Jurkat, Clone E6-1 (cell line): ENCODE data around the gene LRP2. TPM values are rescaled to one million over a fixed set of nuclear protein-coding genes. Genes with fewer than 3 reads are reported as not detected.
"Not testable (repeated sequence)": the region's sequence is repeated elsewhere in the genome, so short reads cannot be mapped to it uniquely, and the experiment has no call there.

ENCODE experiments used
- DNase-seq: peaks from one replicate; pipeline ENCODE4 v3.0.0-alpha.2; 2011; ENCODE audit warnings: low read depth, low spot score
- H3K4me3 ChIP-seq: 2 replicates; pipeline ENCODE4 v1.5.1; 2011; ENCODE audit warnings: mild to moderate bottlenecking, low read length, control low read depth, moderate library complexity
- polyA plus RNA-seq: library from polyadenylated mRNA; unstranded; fragments of >200 nt; gene quantifications from one replicate; pipeline ENCODE4 v1.2.1, GENCODE V29; 2012; ENCODE audit warnings: missing spikeins; ENCODE audit not compliant: insufficient read length, insufficient read depth

The LRP2 gene
- polyA plus RNA-seq: 5.5 TPM

DNA sequence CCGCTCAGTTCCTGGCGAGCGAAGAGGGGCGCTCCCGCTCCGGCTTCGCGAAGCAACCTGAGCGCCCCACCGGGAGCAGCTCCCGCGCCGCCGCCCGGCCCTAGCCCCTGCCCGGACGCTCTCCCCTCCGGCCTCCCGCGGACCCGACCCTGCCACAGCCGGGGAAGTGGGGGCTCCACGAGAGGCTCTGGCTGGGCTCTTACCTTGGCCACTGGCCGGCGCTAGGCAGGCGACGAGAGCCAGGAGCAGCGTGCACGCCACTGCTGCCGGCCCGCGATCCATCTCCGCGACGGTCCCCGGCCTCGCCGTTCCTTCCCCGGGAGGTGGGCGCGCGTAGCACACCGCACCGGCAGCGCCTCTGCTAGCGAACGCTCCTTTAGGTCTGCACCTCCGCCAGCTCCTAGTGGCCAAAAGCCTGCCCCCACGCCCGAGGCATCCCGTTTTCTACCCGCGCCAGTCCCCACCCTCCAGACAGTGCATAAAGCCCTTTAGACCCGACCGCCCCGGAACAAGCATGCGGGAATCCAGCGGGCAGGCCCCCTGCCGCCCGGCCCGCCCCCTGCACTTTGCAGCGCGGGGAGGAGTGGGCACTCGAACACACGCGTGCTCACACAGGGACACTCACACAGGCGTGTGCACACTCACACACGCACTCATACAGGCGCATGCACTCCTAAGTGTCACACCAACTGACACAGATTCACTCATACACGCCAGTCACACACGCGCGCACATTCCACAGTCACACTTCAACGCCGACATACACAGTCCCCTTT is at the start of gene LRP2:
Gene LRP2 (minus strand): TSS at position 417 of the 776 bp plus-strand sequence. CDS start 135 bp downstream, at position 282.
- H3K4me3 ChIP-seq: peak within 1 kb of the TSS; percentile 52
- no peak for DNase-seq

DNA sequence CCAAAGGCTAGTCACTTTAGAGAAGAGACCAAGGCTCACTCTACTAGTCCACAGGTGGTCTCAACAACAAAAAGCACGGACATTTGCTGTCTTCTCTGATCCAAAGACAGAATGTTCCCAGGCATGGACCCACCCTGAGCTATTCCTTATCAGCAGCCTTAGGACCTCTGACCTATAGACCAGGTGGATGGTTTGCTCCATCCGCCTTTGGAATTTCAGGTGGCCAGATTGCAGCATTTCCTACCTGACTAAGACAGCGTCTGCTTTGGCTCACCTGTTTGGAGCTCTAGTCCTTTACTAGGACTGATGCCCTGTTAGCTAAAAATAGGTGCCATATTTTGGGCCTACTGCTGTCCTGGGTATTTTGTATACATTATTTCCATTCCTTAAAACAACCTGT is 44.6 kb upstream of the LRP2 start:
- no peak overlapping the region for H3K4me3 ChIP-seq
- no peak for DNase-seq

DNA sequence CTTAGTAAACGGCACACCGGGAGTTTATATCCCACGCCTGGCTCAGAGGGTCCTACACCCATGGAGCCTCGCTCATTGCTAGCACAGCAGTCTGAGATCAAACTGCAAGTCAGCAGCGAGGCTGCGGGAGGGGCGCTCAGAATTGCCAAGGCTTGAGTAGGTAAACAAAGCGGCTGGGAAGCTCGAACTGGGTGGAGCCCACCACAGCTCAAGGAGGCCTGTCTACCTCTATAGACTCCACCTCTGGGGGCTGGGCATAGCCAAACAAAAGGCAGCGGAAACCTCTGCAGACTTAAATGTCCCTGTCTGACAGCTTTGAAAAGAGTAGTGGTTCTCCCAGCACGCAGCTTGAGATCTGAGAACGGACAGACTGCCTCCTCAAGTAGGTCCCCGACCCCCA is 37.2 kb upstream of the LRP2 start:
- H3K4me3 ChIP-seq, DNase-seq: not testable (repeated sequence)

DNA sequence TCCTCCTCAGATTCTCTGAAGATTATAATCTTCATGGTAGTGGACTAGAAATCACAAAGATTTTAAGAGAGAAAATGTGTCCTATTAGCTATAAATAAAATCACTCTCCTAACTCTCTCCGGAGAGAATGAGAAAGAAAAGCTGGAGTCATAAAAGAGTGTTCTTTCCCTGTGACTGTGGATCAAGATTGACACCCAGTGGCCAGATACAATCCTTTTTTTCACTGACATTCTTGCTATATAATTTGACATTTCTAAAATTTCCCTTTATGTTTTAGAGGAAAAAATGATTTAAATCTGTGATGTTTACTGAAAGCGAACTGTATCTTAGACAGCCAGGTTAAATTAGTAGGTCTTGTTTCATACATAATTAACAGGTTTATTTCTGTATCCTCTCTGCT is 35.4 kb upstream of the LRP2 start:
- no peak for DNase-seq
- H3K4me3 ChIP-seq: no peak overlapping the region

DNA sequence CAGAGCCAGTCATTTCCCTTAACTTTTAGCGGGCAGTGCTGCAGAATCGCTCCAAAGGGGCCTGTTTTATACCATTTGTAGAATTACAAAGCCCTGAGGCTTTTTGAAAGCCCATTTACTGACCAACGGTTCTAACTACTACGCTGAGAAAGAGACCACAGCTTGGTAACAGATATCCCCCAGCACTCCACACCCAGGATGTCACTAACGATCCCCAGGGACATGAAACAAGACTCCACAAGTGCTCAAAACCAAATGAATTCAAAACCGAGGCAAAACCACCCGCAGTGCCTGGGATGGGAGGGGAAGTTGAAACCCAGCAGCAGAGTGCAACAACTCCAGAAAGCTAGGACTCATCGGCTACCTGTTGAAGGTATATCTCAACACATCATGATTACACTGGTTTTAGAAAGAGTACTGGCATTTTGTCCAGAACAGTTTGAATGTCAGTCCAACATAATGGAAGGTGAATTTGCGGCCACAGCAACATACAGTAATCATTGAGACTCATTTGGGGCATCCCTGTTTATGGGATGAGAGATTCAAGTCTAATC is 33.6 kb upstream of the LRP2 start:
- no peak overlapping the region for H3K4me3 ChIP-seq
- no peak for DNase-seq

DNA sequence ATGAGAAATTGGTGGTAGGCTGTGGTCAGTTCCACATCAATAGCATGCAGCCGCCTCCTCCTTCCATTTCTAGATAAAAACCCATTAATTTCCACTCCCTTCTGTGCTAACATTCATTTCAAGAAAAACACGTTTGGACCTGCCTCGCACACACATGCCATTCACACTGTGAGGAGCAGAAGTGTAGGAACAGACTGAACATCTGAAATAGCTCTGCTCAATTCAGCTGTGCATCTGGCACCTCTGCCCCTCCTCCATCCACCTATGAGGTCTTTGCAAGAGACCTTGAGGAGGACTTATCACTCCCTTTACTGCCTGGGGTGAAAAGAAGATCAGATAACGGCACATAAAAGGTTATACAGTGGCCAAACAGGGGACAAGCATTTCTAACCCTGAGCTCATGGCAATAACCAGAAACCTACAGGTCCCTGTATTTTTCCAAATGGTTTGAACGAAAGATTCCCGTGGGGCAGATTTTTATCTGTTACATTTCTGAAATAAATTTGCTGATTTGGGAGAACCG is 30.8 kb upstream of the LRP2 start:
- H3K4me3 ChIP-seq: no peak overlapping the region

DNA sequence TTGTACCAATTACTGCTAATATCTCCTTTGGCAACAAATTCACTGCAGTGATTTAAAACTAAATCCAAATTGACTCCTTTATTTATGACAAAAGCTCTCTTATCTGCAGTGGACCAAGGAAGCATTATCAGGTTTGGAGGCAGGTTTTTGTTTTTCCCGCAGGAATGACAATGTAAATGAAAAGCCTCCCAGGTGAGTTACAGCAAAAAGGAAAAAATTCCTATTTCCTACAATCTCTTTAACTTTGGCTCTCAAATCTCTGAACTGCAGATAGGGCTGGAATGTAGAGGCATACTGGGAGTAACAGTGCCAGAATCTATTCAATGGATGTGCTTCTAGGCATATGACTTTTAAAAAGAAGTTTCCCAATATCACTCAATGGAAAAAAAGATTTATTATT is 28.9 kb upstream of the LRP2 start:
- no peak overlapping the region for H3K4me3 ChIP-seq
- no peak for DNase-seq

More for the DNA sequence above, 30.8 kb upstream of the LRP2 start:
- no peak for DNase-seq

DNA sequence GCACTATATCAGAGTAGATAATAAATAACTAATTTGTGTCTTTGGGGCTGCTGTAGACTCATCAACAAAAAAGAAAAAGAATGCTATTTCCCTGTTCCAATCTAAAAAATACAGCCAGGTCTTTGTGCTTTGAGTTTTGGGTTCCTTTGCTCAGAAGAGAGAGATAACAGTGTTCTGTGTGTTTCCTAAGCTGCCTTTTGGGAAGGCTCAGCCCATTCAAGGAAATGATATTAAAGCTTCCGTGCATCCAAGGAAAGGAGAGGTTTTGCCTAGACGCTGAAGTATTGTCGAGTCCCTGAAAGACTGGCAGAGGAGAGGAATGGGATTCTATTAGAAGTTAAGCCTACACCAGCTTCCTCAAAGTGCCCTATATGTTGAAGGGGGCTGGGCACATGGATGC is 25.8 kb upstream of the LRP2 start:
- H3K4me3 ChIP-seq: no peak overlapping the region
- no peak for DNase-seq

DNA sequence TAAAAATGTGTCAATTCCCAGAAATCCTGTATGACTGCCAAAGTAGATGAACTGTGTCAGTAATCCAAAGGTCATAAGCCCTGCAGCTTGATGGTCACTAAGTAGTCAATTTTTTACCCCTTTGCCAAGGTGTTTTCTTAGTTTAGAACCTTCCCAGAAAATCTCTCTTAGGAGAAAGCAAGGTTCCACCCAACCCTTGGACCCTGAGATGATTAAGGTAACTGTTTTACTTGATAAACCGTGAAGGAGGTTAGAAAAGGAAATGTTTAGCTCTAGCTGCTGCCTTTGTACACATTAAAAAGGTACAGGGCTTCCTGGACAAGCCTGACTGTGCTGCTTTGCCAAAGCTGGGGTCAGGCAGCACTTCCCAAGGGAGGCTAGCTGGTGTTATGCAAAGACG is 24.4 kb upstream of the LRP2 start:
- DNase-seq: no peak
- H3K4me3 ChIP-seq: no peak overlapping the region

DNA sequence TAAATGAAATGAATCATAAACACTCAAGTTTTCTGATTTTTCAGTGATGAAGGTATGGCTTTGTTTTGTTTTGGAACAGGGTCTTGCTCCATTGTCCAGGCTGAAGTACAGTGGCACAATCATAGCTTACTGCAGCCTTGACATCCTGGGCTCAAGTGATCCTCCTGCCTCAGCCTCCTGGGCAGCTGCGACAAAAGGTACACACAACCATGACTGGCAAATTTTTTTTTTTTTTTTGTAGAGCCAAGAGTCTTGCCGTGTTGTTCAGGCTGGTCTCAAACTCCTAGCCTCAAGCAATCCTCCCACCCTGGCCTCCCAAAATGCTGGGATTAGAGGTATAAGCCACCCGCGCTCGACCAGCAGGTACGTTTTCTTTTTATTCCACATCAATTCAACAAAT is 22.5 kb upstream of the LRP2 start:
- H3K4me3 ChIP-seq: no peak overlapping the region
- DNase-seq: no peak

DNA sequence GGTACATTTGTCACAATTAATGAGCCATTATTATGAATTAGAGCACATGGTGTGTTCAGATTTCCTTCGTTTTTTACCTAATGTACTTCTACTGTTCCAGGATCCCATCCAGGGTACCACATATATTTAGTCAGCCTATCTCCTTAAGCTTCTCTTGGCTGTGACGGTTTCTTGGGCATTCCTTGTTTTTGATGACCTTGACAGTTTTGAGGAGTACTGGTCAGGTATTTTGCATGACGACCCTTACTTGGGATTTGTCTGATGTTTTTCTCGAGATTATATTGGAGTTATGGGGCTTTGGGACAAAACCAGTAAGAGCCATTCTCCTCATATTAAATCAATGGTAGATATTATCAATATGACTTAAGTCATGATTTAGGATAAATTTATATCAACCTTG is 10.2 kb upstream of the LRP2 start:
- no peak for DNase-seq
- H3K4me3 ChIP-seq: no peak overlapping the region

DNA sequence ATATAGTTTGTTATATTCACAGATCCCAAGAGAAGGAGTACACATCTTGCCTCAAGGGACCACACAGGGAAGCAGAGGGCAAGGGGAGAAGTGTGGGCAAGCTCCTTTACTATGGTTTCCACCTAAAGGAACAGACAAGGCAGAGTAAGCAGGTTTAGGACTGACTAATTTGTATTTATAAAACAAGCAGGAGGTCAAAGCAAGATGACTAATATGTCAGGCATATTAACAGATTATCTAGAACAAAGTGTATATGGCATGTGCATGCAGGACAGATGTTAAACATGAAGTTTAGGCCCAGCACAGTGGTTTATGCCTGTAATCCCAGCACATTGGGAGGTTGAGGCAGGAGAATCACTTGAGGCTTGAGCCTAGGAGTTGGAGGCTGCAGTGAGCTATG is 3.7 kb upstream of the LRP2 start:
- no peak overlapping the region for H3K4me3 ChIP-seq
- no peak for DNase-seq

DNA sequence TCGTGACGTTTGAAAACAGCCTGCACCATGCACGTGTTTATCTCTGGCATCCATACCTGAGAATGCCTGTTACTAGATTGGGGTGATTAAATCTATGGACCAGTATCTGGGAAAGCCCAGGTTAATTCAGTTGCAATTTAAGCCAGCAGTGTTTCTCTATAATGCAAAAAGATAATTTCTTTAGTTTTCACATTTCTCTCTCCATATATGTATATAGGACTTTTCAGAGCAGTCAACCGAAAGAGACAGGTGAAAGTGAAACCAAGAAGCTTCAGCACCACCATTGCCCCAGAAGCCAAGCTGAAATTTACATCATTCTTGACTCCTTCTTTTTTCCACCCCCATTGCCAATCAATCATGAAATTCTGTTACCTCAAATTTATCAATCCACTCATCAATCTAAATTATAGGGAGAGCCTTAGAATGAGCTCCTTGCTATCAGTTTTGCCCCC is 2.7 kb upstream of the LRP2 start:
- H3K4me3 ChIP-seq: peak overlapping the region; percentile 52
- no peak for DNase-seq

DNA sequence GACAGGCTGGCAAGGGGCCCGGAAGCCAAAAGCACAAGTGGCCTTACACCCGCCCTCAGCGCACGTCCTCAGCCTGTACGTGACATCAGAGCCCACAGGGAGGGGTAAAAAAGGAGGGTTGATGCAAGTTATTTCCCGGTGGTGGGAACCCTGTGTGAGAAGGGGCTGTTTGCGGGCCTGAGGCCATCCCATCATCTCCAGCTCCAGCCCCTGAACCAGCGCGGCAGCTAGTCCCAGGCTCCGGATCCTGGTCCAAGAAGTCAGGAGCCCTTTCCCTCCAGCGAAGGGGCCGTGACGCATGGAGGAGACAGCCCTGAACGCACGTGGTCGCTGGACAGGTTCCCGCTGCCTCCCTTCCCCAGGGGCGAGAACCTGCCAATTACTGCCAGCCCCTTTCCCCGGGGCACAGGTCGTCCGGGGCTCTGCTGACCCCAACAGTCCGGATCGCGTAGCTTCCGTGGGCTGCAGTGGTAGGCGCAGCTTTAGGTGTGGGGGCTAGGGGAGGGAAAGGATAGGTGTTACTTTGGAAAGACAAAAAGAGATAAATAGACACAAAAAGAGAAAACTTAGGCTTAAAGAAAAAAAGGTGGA is 1.3 kb upstream of the LRP2 start:
- peak overlapping the region; percentile 52 for H3K4me3 ChIP-seq
- DNase-seq: peak; percentile 29

DNA sequence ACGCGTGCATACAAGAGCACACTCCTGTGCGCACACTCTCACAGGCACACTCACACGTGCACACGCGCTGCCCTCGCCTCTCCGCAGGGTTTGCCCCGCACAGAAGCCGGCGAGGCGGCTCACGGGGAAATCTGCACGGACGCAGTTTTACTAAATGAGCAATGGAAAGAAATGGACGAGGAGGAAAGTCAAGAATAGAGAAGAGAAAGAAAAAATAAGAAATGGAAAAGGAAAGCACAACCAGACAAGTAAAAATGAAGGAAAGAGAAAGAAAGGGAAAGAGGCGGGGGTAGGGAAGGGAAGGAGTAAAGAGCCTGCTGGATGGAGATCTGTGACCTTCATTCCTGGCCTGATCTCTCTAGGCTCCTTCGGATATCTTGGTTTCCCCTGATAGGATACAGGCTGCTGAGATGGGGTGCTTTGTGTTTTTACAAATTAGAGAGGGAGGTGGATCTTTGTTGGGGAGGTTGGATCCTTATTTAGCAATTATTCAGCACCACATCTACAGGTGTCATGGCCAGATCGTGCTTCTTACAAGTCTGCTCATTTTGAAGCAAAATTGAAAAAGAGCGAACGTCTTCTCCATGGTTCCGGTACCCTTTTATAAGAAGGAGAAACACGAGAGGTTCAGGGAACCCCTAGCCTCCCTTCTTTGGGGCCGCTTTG is 693 bp upstream of the LRP2 start:
- no peak for DNase-seq
- H3K4me3 ChIP-seq: peak overlapping the region; percentile 52

DNA sequence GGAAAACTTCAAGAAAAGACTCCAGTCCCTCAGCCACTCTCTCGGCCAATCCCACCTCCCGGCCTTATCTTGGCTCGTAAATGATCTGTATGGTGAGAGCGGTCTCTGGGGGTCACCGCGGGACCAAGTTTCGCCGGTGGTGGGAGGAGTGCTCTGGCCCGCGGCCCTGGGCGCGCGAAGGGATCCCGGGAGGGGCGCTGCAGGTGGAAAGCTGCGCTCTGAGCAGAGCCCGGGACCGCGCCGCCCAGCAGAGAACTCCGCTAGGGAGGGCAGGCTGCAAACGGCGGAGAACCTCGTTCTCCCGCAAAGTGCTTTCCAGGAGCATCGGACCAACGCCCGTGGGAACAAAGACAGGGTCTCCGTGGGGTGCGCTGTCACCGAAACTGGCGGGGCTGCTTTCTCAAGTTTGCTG is 622 bp downstream of the LRP2 start:
- no peak for DNase-seq
- peak overlapping the region; percentile 13 for H3K4me3 ChIP-seq

DNA sequence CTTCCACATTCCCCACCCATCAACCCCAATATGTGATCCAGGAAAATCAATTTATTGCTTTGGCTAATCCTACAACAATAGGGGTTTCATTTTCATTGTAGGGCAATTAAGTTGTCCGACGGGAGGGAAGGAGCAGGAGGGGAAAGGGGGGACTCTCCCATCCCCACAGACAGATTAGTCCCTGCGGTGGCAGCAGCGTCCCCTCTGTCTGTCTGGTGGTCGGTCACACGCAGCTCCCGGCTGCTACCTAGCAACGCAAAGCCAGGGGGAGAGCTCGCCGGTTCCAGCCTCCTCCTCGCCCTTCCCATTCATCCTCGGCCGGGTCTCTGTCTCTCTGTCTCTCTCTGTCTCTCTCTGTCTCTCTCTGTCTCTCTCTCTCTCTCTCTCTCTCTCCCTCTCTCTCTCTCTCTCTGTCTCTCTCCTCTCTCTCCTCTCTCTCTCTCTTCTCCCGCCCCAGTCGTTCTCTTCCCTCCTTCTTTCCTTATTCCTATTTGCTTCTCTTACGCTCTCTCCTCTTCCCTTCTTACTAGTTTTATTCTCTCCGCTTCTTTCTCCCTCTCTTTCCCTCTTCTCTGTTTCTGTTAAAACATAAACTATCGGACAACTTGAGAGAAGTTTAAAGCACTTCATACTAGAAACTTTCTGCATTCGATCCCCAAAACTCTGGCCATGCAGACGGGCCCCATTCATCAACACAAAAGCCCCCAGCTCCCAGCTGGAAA is 1.2 kb downstream of the LRP2 start:
- DNase-seq: no peak
- no peak overlapping the region for H3K4me3 ChIP-seq

DNA sequence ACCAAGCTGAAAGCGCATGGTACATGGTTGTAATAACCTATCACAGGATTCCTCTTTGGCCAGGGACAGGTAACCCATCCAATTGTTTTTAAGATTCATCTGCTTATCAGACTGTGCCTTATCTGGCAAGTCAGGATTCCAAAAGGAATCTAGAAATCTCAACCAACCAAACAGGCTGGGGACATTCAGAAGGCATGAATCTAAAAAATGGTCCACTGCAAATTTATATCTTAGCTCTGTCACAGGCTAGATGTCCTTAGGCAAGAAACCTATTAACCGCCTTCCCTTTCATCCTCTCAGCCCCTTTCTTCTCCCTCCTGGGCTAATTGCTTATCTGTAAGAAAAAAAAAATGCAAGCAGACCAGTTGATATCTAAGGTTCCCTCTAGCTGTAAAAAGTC is 4.3 kb downstream of the LRP2 start:
- DNase-seq: no peak

DNA sequence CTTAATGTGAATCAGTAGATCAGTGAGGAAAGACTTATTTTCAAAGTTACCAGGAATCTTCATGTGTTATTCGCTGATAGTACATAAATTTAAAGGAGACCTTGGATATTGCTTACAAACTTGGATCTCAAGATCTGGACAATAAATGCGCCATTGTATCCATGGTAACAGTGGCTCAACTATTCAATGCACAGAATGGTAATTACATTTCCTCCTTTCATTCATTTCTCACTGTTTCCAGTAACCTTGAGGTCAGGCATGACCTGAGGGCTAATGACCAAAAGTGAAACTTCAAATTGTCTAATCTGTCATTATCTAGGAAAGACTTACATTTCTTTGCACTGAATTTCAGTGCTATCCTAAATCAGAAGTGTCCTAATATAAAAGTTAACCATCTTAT is 8.1 kb downstream of the LRP2 start:
- H3K4me3 ChIP-seq: no peak overlapping the region
- no peak for DNase-seq

More for the DNA sequence above, 4.3 kb downstream of the LRP2 start:
- no peak overlapping the region for H3K4me3 ChIP-seq
